Measurements from ENCODE around the gene SULF2.
A peak's percentile ranks its signal among the peaks of the same experiment; 100 is the strongest.

SULF2 gene

DNA sequence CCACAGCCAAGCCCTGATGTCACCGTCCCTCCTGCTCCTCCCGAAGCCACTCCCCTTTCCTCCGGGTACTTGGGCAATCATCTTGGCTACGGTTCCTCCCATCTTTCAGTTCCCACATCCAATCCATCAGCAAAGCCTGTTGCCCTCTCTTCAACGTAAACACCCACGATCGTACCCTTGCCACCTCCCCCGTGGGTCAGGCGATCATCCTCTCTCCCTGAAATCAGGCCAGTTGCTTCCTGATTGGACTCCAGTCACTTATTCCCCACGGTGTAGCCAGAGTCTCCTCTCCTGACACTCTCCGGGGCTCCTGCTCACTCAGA lies 44.5 kb downstream of the SULF2 start:
- peak overlapping the region; percentile 4 to 16 for H3K4me3 ChIP-seq (ENCODE audit: low read depth in 1 of 2, low read length in 1 of 2)
- no peaks in the 10 kb centered on the region for H3K9me3 ChIP-seq
- peak overlapping the region; percentile 92 for H3K27ac ChIP-seq
- H3K27me3 ChIP-seq = no peaks in the 10 kb centered on the region
- peaks cover 60 to 67% of the 10 kb centered on the region in 2 experiments for H3K4me1 ChIP-seq (ENCODE audit: control insufficient read depth in 1 of 2, insufficient read depth in 1 of 2, low read depth in 1 of 2, low read length in 1 of 2)
- peaks cover 7% of the 10 kb centered on the region for H3K36me3 ChIP-seq
- no peak for TF ChIP-seq CTCF (IDR thresholded peaks at IDR 0.05)

GRCh38 chr20:47740121-47740861 lies 45.0 kb downstream of the SULF2 start:
- Histone ChIP-seq H3K4me1 (ENCODE audit: control insufficient read depth in 1 of 2, insufficient read depth in 1 of 2, low read depth in 1 of 2, low read length in 1 of 2) (peaks cover 65 to 68% of the 10 kb centered on the region in 2 experiments), H3K9me3 (no peaks in the 10 kb centered on the region), H3K36me3 (peaks cover 7% of the 10 kb centered on the region), H3K4me3 (ENCODE audit: low read depth in 1 of 2, low read length in 1 of 2) (peak overlapping the region; percentile 4 to 16), H3K27ac (peak overlapping the region; percentile 92), H3K27me3 (no peaks in the 10 kb centered on the region)
- TF ChIP-seq CTCF (IDR thresholded peaks at IDR 0.05) = peak; percentile 21

- Histone ChIP-seq H3K27me3 (no peaks in the 10 kb centered on the region), H3K36me3 (peaks cover 7% of the 10 kb centered on the region), H3K27ac (peak overlapping the region; percentile 92)
Observed at GRCh38 chr20:47737923-47738322, 47.4 kb downstream of the SULF2 start.

GRCh38 chr20:47736570-47737152 lies 48.6 kb downstream of the SULF2 start:
- no peaks in the 10 kb centered on the region for H3K9me3 ChIP-seq
- H3K27ac ChIP-seq = peak overlapping the region; percentile 96
- no peak for TF ChIP-seq CTCF (IDR thresholded peaks at IDR 0.05)
- H3K4me1 ChIP-seq (ENCODE audit: control insufficient read depth in 1 of 2, insufficient read depth in 1 of 2, low read depth in 1 of 2, low read length in 1 of 2) = peaks cover 90 to 99% of the 10 kb centered on the region in 2 experiments
- H3K4me3 ChIP-seq (ENCODE audit: low read depth in 1 of 2, low read length in 1 of 2) = peak overlapping the region; percentile 32 to 33
- H3K27me3 ChIP-seq = no peaks in the 10 kb centered on the region
- H3K36me3 ChIP-seq = peaks cover 16% of the 10 kb centered on the region

More at GRCh38 chr20:47737923-47738322, 47.4 kb downstream of the SULF2 start:
- no peak overlapping the region for H3K4me3 ChIP-seq (ENCODE audit: low read depth in 1 of 2, low read length in 1 of 2)
- no peak for TF ChIP-seq CTCF (IDR thresholded peaks at IDR 0.05)
- peaks cover 84 to 92% of the 10 kb centered on the region in 2 experiments for H3K4me1 ChIP-seq (ENCODE audit: control insufficient read depth in 1 of 2, insufficient read depth in 1 of 2, low read depth in 1 of 2, low read length in 1 of 2)
- H3K9me3 ChIP-seq = no peaks in the 10 kb centered on the region

DNA sequence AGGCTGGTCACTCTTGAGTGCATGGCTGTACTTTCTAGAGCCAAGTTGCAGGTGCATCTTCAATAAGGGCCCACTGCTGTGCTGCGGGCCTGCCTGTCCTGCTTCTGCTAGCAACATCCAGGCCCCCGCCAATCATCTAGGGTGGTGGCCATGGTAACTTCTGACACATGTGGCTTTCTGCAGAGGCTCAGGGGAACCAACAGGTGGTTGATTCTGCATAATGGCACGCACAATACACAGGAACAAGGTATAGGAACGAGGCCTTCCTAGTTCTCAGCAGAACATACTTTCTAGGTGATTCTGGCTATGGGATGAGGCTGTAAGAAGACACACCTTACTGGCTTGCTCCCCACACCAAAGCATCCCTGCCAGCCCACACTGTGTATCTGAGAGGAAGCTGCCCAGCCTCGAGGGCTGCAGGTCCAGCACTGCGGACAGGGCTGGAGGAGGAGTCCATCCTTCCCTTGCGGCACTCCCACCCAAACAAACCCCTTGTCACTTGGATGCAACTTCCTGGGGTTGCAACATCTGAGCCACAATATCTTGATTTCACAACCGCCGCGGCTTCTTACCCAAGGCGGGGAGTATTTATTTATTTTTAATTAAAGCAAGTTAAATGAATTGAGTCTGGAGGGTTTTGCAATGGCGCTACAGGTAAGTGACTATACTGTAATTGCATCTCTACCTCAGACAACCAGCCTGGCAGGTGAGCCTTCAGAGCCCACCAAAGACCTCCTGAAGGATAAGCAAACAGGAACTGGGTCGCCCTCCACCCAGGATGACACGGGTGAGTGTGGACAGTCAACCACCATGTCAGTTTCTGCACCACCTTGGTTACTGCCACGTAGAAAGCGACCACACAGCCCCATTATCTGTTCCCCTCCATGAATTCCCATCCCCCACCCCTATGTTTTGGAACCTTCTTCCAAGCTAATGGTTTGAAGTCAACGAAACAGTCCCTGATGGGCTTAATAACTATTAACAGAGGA lies 49.6 kb downstream of the SULF2 start:
- Histone ChIP-seq H3K27ac (peak overlapping the region; percentile 96), H3K4me1 (ENCODE audit: control insufficient read depth in 1 of 2, insufficient read depth in 1 of 2, low read depth in 1 of 2, low read length in 1 of 2) (peaks cover 88 to 99% of the 10 kb centered on the region in 2 experiments), H3K4me3 (ENCODE audit: low read depth in 1 of 2, low read length in 1 of 2) (peak overlapping the region; percentile 32 to 49), H3K27me3 (no peaks in the 10 kb centered on the region), H3K36me3 (peaks cover 24% of the 10 kb centered on the region), H3K9me3 (no peaks in the 10 kb centered on the region)
- TF ChIP-seq CTCF (IDR thresholded peaks at IDR 0.05) = peak; percentile 35

Measured in neutrophil (primary cell).